Esophagus squamous epithelium (tissue), 5 donors: ENCODE data around the gene FAM222A. TPM values are rescaled to one million over a fixed set of nuclear protein-coding genes. Genes with fewer than 3 reads are reported as not detected.

ENCODE experiments used
- DNase-seq: peaks from one replicate; lab custom pipeline; 2025; lab: John Stamatoyannopoulos, UW
- H3K27ac ChIP-seq, 4 donors: fragments of 200-600 bp; sonication (generic); one replicate each; pipeline ENCODE4 v1.5.1; 2016 to 2019; ENCODE audit warnings: mild to moderate bottlenecking in 1 of 4
- H3K27me3 ChIP-seq, 4 donors: fragments of 200-600 bp; sonication (generic); 1 replicate in 3 of 4; 2 replicates in 1 of 4; pipeline versions ENCODE4 v1.5.1 to v1.6.0; 2017 to 2021; ENCODE audit warnings: antibody characterized with exemption in 1 of 4
- H3K36me3 ChIP-seq, 3 donors: fragments of 200-600 bp; sonication (generic); one replicate each; pipeline ENCODE4 v1.5.1; 2016 to 2019
- H3K4me1 ChIP-seq, 3 donors: fragments of 200-600 bp; sonication (generic); one replicate each; pipeline ENCODE4 v1.5.1; 2017 to 2019
- H3K4me3 ChIP-seq, 4 donors: fragments of 200-600 bp; sonication (generic); 1 replicate in 3 of 4; 2 replicates in 1 of 4; pipeline ENCODE4 v1.5.1; 2016 to 2019; ENCODE audit warnings: mild to moderate bottlenecking in 2 of 4, moderate library complexity in 1 of 4
- H3K9me3 ChIP-seq, 3 donors: fragments of 200-600 bp; sonication (generic); one replicate each; pipeline ENCODE4 v1.5.1; 2016 to 2019
- POLR2A ChIP-seq, 4 donors: fragments of 450-650 bp; IDR thresholded peaks; one replicate each; pipeline ENCODE4 v1.6.1; 2017; ENCODE audit warnings: antibody characterized with exemption in 4 of 4, mild to moderate bottlenecking in 4 of 4, moderate library complexity in 3 of 4
- WGBS, 2 donors: methylation state at CpG; one replicate each; pipeline ENCODE4 v1.1.5; 2018; 5-methylcytosine and 5-hydroxymethylcytosine counted together
- intact Hi-C: fragments of 100-400 bp; cut with DNase I; formaldehyde crosslinking; loops from one replicate; pipeline ENCODE4 v1.15.0; 2022
- total RNA-seq, 4 donors: library from RNA; depleted of rRNA; stranded (reverse); fragments of >200 nt; gene quantifications; one replicate each; pipeline ENCODE4 v1.1.0, GENCODE V29; 2016
- TF ChIP-seq, protein P1 (sequence below), 6 experiments: fragments of 450-650 bp in 4 of 6; fragments of 200-600 bp in 2 of 6; sonication (generic) in 2 of 6; IDR thresholded peaks; one replicate each; pipeline ENCODE4 v1.5.1; 2016 to 2019; ENCODE audit warnings: antibody characterized with exemption in 6 of 6, mild to moderate bottlenecking in 4 of 6, moderate library complexity in 4 of 6
- donor health status: DM: yes; HTN: yes; CAD: no.

Gene FAM222A
- total RNA-seq, 4 donors from 2014 or later: 0.57 to 9.3 (median 5.0) TPM

DNA sequence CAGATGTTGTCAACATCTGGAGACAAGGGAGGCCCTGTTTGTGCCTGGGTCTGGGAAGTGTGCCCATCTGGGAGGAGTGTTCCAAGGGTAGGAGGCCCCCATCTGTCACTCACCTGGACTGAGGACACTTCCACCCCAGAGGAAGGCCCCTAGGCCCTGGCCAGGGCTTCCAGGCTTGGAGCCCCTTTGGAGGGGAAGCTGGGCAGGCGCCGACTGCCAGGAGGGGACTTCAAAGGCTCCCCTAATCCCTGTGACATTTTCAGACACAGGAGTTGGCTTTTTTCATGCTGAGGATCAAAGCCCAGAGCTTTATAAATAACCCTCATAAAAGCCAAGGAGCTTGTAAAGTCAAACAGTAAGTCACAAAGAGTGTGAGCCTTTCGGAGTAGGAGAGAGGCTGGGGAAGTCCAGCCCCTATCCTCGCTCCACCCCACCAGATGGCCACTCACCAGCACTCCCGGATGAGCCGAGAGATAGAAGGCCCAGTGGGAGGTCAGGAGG lies 17.6 kb upstream of the FAM222A start:
- intact Hi-C loops: no loop called here
- WGBS, 2 donors: 32 to 45% methylated on average over 4 to 5 of the region's 6 CpGs
- TF ChIP-seq POLR2A (IDR thresholded peaks at IDR 0.05): no peak
- no peaks in the 10 kb centered on the region for H3K9me3 ChIP-seq
- peaks cover 0 to 10% (median 0%) of the 10 kb centered on the region in 4 donors for H3K27me3 ChIP-seq
- peaks cover 0 to 6% (median 0%) of the 10 kb centered on the region in 3 donors for H3K4me1 ChIP-seq
- no peak overlapping the region for H3K27ac ChIP-seq
- no peak overlapping the region for H3K4me3 ChIP-seq
- no peak for DNase-seq
- no peaks in the 10 kb centered on the region for H3K36me3 ChIP-seq

DNA sequence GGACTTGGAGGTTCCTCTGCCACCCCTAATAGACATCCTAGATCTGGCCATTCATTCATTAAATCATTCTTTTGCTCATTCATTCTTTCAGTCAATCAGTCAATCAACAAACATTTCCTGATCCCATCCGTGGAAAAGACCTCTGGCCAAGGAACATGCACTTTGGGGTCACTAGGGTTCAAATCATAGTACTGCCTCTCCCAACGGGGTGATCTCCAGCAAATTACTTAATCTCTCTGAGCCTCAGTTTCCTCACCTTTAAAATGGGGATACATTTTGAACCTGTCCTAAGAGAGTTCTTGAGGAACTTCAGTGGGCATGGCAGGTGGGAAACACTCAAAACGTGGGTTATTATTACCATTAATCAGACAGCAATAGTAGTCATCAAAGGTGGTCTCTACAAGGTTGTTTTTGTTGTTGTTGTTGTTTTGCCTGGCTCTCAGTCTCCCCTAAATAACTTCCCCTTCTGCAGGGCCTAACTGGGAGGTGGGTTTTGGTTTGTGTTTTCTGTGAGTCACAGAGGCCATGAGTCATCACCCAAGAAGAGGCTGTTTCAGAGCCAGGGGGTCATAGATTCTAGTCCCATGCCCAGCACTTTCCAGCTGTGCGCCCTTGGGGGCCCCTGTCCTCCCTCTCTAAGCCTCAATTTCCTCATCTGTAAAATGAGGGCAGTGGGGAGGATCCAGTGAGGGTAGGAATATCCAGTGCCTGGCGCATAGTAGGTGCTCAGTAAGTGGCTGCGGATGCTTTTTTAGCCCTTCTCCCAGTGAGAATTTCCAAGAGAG lies 16.9 kb upstream of the FAM222A start:
- H3K27ac ChIP-seq: no peak overlapping the region
- TF ChIP-seq, protein P1, sequence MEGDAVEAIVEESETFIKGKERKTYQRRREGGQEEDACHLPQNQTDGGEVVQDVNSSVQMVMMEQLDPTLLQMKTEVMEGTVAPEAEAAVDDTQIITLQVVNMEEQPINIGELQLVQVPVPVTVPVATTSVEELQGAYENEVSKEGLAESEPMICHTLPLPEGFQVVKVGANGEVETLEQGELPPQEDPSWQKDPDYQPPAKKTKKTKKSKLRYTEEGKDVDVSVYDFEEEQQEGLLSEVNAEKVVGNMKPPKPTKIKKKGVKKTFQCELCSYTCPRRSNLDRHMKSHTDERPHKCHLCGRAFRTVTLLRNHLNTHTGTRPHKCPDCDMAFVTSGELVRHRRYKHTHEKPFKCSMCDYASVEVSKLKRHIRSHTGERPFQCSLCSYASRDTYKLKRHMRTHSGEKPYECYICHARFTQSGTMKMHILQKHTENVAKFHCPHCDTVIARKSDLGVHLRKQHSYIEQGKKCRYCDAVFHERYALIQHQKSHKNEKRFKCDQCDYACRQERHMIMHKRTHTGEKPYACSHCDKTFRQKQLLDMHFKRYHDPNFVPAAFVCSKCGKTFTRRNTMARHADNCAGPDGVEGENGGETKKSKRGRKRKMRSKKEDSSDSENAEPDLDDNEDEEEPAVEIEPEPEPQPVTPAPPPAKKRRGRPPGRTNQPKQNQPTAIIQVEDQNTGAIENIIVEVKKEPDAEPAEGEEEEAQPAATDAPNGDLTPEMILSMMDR (IDR thresholded peaks at IDR 0.05): no peak
- no peak for TF ChIP-seq POLR2A (IDR thresholded peaks at IDR 0.05)
- H3K36me3 ChIP-seq: no peaks in the 10 kb centered on the region
- no peak for DNase-seq
- H3K4me1 ChIP-seq: peaks cover 0 to 6% (median 0%) of the 10 kb centered on the region in 3 donors
- H3K9me3 ChIP-seq: no peaks in the 10 kb centered on the region
- peaks cover 0 to 10% (median 0%) of the 10 kb centered on the region in 4 donors for H3K27me3 ChIP-seq
- no peak overlapping the region for H3K4me3 ChIP-seq
- intact Hi-C loops: no loop called here
- 54 to 61% methylated on average over 5 to 6 of the region's 6 CpGs for WGBS, 2 donors

DNA sequence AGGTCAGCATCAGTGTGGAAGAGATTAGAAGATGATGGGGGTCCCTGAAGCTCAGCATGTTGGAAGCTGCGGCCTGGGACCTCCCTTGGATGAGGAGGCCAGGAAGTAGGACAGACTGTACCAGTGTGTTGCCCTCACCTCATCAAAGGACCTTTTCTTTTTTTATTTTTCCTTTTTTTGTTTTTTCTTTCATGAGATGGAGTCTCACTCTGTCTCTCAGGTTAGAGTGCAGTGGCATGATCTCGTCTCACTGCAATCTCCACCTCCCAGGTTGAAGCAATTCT lies 16.4 kb upstream of the FAM222A start:
- Histone ChIP-seq H3K4me1 (peaks cover 0 to 6% (median 0%) of the 10 kb centered on the region in 3 donors), H3K9me3 (no peaks in the 10 kb centered on the region), H3K27ac (no peak overlapping the region), H3K4me3 (no peak overlapping the region), H3K36me3 (no peaks in the 10 kb centered on the region), H3K27me3 (peaks cover 0 to 10% (median 0%) of the 10 kb centered on the region in 4 donors)
- DNase-seq: no peak
- TF ChIP-seq POLR2A (IDR thresholded peaks at IDR 0.05): no peak
- TF ChIP-seq, protein P1 (IDR thresholded peaks at IDR 0.05): no peak
- 80 to 85% methylated on average over 2 of the region's 2 CpGs for WGBS, 2 donors
- intact Hi-C loops: no loop called here

DNA sequence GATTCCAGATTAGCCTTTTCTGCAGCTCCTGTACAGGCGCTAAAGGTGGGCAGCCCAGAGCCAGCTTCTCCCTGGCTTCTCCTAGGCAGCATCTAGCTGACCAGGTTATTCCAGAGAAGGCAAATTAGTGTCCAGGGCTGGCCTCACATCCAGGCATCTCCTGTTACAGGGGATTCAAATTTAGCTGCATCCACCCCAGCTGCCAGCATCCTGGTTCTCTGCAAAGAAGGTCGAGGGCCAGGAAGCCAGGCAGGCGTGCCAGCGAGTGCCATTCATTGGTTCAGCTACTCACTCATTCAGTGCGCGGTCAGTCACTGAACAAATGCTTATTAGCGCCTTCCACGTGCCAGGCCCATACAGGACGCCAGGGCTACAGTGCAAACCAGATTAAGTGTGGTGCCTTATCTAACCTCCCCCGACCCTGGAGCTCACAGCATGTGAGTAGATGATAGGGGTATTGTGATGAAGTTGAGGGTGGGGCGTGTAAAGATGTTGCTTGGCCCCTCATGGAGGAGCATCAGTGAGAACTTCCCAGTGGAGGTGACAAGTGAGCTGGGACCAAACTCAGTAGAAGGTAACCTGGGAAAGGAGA lies 15.7 kb upstream of the FAM222A start:
- Histone ChIP-seq H3K27me3 (peaks cover 0 to 4% (median 0%) of the 10 kb centered on the region in 4 donors), H3K9me3 (no peaks in the 10 kb centered on the region), H3K4me3 (no peak overlapping the region), H3K4me1 (peaks cover 0 to 6% (median 0%) of the 10 kb centered on the region in 3 donors), H3K36me3 (no peaks in the 10 kb centered on the region), H3K27ac (no peak overlapping the region)
- intact Hi-C loops: no loop called here
- TF ChIP-seq, protein P1 (IDR thresholded peaks at IDR 0.05): no peak
- TF ChIP-seq POLR2A (IDR thresholded peaks at IDR 0.05): no peak
- no peak for DNase-seq
- WGBS, 2 donors: 72 to 90% methylated on average over 3 to 9 of the region's 11 CpGs

DNA sequence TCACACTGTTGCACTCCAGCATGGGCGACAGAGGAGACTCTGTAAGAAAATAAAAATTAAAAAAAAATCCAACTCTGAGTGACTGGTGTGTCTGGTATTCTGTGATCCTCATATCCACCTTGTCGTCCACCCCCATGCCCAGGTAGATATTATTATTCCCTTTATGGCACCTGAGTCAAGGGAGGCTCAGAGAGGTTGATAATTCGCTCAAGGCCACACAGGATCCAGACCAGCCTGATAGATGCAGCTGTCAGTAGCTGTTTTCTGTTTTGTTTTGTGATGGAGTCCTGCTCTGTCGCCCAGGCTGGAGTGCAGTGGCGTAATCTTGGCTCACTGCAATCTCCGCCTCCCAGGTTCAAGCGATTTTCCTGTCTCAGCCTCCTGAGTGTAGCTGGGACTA lies 14.8 kb upstream of the FAM222A start:
- TF ChIP-seq, protein P1 (IDR thresholded peaks at IDR 0.05): no peak
- TF ChIP-seq POLR2A (IDR thresholded peaks at IDR 0.05): no peak
- Histone ChIP-seq H3K9me3 (no peaks in the 10 kb centered on the region), H3K4me3 (no peak overlapping the region), H3K27ac (no peak overlapping the region), H3K27me3 (no peaks in the 10 kb centered on the region), H3K36me3 (no peaks in the 10 kb centered on the region), H3K4me1 (peaks cover 0 to 6% (median 0%) of the 10 kb centered on the region in 3 donors)
- intact Hi-C loops: no loop called here
- WGBS, 2 donors: 78 to 84% methylated on average over 5 to 7 of the region's 7 CpGs
- no peak for DNase-seq
